ENCODE measurements around the gene CDH13.

Gene CDH13

DNA sequence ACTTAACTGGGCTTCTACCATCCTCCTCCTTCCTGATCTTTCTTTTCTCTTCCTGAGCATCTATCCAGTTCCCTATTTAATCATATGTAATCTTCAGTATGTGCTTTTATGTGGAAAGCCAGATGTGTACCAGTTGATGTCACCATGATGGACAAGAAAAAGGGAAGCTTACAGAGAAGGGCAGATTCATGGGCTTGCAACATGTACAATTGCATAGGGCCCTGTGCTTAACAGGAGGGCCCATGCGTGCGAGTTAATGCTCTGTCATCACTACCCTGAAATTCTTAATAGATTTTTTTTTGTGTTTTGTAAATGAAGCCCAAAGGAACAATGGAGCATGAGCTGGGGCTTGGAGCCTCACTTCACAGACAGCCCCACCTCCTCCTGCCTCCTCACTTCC is 124.3 kb downstream of the CDH13 start:
- DNase-seq, result no peak

DNA sequence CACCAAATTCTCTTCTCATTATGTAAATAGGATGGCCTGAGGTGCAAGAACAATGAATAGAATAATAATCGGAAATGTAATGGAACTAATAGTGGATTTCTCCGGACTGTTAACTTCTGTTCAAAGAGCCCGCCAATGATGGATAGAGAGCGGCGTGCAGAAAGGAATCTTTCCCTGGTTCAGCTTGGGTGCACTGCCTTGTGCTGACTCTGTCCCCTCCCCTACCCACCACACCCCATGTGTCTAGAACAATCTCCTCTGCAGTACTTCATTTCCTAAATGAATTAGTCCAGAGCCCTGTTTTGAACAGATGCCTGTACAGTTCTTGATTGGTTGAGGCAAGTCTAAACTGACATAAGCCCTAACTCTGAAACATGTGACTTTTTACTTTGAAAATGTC is 125.4 kb downstream of the CDH13 start:
- no peak for DNase-seq

- DNase-seq, result no peak
Observed at GRCh38 chr16:82753821-82754220, 127.1 kb downstream of the CDH13 start.

GRCh38 chr16:82754716-82755513 is 128.1 kb downstream of the CDH13 start:
- no peak for DNase-seq

GRCh38 chr16:82755570-82756282 is 129.0 kb downstream of the CDH13 start:
- no peak for DNase-seq

DNA sequence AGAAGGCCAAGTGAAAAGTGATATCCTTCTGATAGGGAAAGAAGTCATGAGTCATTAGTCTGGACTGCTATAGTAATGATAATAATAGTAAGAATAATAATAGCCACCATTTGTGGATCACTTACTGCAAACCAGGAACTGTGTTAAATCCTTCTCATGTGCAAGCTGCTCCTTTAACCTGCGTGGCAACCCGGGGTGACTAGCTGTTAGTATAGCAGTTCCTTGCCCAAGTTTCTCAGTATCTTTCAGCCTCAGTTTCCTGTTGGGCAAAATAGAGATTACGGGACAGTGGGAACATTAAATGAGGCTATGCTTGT is 129.5 kb downstream of the CDH13 start:
- DNase-seq, result no peak

DNA sequence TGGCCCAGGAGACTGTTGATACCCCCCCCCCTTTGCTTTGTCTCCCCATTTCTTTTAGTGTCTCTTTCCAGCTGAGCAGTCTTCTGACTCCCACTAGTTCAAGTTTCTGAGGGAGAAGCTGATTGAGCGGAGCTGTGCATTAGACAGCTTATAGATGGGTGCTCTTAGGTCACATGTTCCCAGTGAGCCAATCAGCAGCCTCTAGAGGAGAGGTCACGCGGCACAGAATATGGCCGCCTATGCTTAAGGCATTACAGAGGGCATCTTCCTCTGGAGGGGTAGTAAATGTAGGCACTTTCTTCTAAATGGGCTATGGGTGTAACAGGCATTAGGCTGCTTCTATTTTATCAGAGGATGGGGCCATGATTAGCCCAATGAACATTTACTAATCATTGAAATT is 131.6 kb downstream of the CDH13 start:
- DNase-seq, result no peak

GRCh38 chr16:82758904-82759303 is 132.1 kb downstream of the CDH13 start:
- no peak for DNase-seq

DNA sequence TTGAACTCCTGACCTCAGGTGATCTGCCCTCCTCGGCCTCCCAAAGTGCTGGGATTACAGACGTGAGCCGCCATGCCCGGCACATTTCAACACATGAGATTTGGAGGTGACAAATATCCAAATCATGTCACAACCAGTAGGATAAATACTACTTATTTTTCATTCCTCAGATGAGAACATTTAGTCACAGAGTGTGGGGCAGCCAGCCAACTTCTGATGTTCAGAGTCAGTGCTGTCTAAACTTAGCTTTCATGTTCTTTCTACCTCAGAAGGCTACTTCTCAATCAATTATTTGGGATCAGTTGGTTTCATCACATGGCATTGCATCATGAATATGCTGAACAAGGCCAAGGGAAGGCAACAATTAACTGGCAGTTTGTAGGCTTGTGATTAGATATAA is 134.5 kb downstream of the CDH13 start:
- no peak for DNase-seq

DNA sequence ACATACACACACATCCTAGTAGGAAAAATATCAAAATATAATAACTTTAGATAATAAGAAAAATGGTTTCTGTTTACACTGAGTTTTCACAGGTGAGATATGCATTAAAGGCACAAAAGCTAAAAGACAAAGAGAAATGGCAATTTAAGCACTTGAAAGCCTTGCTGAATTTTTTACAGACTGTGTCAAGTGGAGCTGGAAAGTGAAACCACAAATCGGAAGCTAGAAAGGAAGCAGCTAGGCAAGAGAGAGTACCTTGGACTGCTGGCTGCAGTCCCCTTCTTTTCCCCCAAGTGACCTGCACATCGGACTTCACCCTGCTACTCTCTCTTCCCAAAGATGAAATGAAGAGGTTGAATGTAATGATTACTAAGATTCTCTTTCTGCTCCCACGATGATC is 135.1 kb downstream of the CDH13 start:
- DNase-seq, result no peak

- no peak for DNase-seq
Observed at GRCh38 chr16:82763371-82763770, 136.6 kb downstream of the CDH13 start.

GRCh38 chr16:82767198-82767597 is 140.4 kb downstream of the CDH13 start:
- no peak for DNase-seq

GRCh38 chr16:82767808-82768207 is 141.0 kb downstream of the CDH13 start:
- no peak for DNase-seq

GRCh38 chr16:82769845-82770244 is 143.1 kb downstream of the CDH13 start:
- peak; percentile 20 for DNase-seq

- no peak for DNase-seq
Observed at GRCh38 chr16:82772215-82772614, 145.4 kb downstream of the CDH13 start.

DNA sequence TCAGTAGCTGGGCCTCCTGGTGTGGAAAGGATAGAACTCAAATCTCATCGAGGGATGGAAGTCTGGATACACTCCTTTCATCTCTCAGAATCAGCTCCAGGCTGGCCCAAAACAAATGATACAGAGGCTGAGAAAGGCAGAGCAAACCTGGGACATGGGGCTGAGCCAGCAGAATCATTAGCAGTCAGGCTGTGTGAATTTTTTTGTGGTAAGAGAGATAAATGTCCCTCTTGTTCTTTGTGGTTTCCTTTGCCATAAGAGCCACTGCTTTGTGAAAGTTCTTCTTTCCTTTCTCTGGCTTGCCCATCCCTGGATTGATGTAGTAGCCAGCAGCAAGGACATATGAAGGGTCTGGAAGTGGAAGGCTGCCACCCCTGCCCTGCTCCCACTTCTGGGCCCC is 146.2 kb downstream of the CDH13 start:
- no peak for DNase-seq

- no peak for DNase-seq
Observed at GRCh38 chr16:82776470-82777146, 149.8 kb downstream of the CDH13 start.

GRCh38 chr16:82782715-82783251 is 156.0 kb downstream of the CDH13 start:
- no peak for DNase-seq

GRCh38 chr16:82783933-82784572 is 157.3 kb downstream of the CDH13 start:
- no peak for DNase-seq

DNA sequence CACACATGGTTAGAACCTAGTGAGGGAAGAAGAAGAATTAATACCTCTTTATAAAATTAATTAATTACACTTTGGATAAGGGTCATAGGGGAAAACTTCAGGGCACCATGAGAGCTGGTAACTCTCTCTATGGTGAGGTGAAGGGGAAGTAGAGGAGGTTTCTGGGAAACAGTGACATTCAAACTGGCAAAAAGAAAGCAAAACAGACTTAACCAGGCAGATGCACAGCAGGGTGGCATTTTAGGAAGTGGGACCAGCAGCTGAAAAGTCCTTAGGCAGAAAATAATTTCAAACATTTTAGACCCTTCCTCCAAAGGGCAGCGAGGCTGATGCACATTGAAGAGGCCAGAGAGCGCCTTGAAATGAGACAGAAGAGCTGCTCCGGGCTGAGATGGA is 157.8 kb downstream of the CDH13 start:
- DNase-seq, result no peak

DNA sequence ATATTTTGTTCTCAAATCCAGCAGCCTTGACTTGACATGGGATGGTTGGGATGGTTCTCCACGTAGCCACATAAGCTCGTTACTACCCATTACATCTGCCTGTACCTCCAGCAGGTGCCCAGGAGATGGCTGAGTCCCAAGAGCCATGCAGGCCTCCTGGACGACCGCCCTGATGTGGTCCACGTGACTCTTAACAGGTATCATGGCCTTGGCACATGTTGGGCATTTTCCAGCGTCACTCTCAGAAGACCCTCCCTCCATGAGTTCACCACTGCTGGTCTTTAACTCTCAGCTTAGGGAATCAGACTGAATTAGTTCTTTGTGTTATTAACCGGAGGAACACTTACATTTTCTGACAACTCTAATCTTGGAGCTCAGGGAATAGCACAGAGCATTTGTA is 161.5 kb downstream of the CDH13 start:
- no peak for DNase-seq

DNA sequence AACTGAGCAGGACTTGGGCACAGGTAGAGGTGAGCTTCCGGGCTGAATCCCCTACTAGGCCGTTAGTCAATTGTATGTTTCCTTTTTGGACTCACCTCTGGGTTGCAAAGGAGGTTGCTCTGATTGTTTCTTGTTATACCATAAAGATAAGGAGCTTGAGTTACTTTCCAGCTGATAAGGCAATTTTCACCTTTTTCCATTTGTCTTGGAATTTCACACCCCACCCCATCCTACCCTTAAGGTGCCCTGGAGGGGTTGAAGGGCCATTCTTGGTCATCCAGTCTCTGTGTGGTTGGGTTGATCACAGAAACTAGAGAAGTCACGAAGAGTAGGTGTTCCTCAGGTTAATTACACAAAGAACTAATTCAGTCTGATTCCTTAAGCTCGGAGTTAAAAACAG is 162.2 kb downstream of the CDH13 start:
- DNase-seq, result no peak

DNA sequence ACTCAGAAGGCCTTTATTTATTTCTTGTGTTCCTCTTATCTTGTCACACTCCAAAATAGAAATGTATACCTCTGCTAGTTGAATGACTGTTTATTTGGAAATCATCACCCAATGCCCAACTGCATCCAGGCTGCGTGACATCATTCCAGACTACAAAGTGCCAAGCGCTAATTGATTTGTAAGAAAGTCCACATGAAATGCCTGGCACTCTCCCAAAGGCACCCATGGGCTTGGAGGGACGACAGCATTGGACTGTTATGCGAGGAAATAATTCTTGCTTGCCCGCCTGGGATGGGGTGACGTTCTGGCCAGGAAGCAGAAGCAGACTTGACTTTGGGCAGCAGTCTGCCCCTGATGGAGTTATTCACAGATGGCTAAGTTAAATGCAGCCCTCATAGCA is 165.9 kb downstream of the CDH13 start:
- no peak for DNase-seq

All from NCI-H1694 treated with DMSO at 0.1 percent for 48 hours (cell line).